Epithelial cell of proximal tubule (primary cell): Measurements from ENCODE around the gene TNS4. TPM values are rescaled to one million over a fixed set of nuclear protein-coding genes. Genes with fewer than 3 reads are reported as not detected.

Experiments
- DNase-seq: peaks from one replicate; pipeline ENCODE4 v3.0.0-alpha.2; 2011; ENCODE audit warnings: low read depth
- H3K4me3 ChIP-seq: 2 replicates; pipeline ENCODE4 v1.5.1; 2011; ENCODE audit warnings: low read depth, mild to moderate bottlenecking, low read length
- CTCF ChIP-seq: conservative IDR thresholded peaks from 2 replicates; pipeline ENCODE4 v1.5.1; 2012; ENCODE audit warnings: low read depth, mild to moderate bottlenecking, low read length
- total RNA-seq: library from RNA; depleted of rRNA; stranded (reverse); fragments of >200 nt; gene quantifications from 2 replicates; pipeline ENCODE4 v1.2.3, GENCODE V29; 2015

TNS4 gene
- total RNA-seq, 1 donor from 2014 or later: not detected

- DNase-seq: no peak
- H3K4me3 ChIP-seq: no peak overlapping the region
- no peak for TF ChIP-seq CTCF
These were observed 44.9 kb downstream of the TNS4 start for GRCh38 chr17:40456396-40456951.

GRCh38 chr17:40454613-40454995 lies 46.8 kb downstream of the TNS4 start:
- DNase-seq: no peak
- no peak overlapping the region for H3K4me3 ChIP-seq
- no peak for TF ChIP-seq CTCF

GRCh38 chr17:40453881-40454612 lies 47.4 kb downstream of the TNS4 start:
- no peak for DNase-seq
- TF ChIP-seq CTCF: no peak
- no peak overlapping the region for H3K4me3 ChIP-seq

GRCh38 chr17:40452921-40453378 lies 48.5 kb downstream of the TNS4 start:
- TF ChIP-seq CTCF: no peak
- no peak overlapping the region for H3K4me3 ChIP-seq
- no peak for DNase-seq

GRCh38 chr17:40452216-40452787 lies 49.1 kb downstream of the TNS4 start:
- TF ChIP-seq CTCF: no peak
- no peak overlapping the region for H3K4me3 ChIP-seq
- DNase-seq: no peak

GRCh38 chr17:40451420-40451819 lies 50.0 kb downstream of the TNS4 start:
- DNase-seq: no peak
- TF ChIP-seq CTCF: no peak
- H3K4me3 ChIP-seq: no peak overlapping the region
